H9 (cell line): ENCODE data around the gene NPAS3. TPM values are rescaled to one million over a fixed set of nuclear protein-coding genes. Genes with fewer than 3 reads are reported as not detected.
A peak's percentile ranks its signal among the peaks of the same experiment; 100 is the strongest.

ENCODE experiments used
- DNase-seq: peaks from one replicate; pipeline ENCODE4 v3.0.0-alpha.2; 2017
- H2AFZ ChIP-seq: one replicate; pipeline ENCODE4 v1.6.1; 2013; ENCODE audit warnings: mild to moderate bottlenecking, low read length, control low read depth, moderate library complexity
- H2AK5ac ChIP-seq: 2 replicates; pipeline ENCODE4 v1.6.1; 2013; ENCODE audit warnings: low read length, control low read depth, mixed read lengths; ENCODE audit not compliant: insufficient read length
- H2BK120ac ChIP-seq: one replicate; pipeline ENCODE4 v1.6.1; 2013; ENCODE audit warnings: low read depth, mild to moderate bottlenecking, low read length, control low read depth, inconsistent platforms; ENCODE audit not compliant: poor library complexity, severe bottlenecking
- H2BK12ac ChIP-seq: 2 replicates; pipeline ENCODE4 v1.6.1; 2013; ENCODE audit warnings: low read length, control low read depth, mixed read lengths, low read depth; ENCODE audit not compliant: insufficient read length
- H2BK15ac ChIP-seq: 2 replicates; pipeline ENCODE4 v1.6.1; 2013; ENCODE audit warnings: low read depth, low read length, control low read depth
- H2BK20ac ChIP-seq: one replicate; pipeline ENCODE4 v1.6.1; 2013; ENCODE audit warnings: low read depth, mild to moderate bottlenecking, low read length, control low read depth, inconsistent platforms; ENCODE audit not compliant: poor library complexity, severe bottlenecking
- H2BK5ac ChIP-seq: 2 replicates; pipeline ENCODE4 v1.6.1; 2013; ENCODE audit warnings: low read length, control low read depth, mixed read lengths; ENCODE audit not compliant: insufficient read length
- H3K14ac ChIP-seq: 2 replicates; pipeline ENCODE4 v1.6.1; 2013; ENCODE audit warnings: low read length, control low read depth; ENCODE audit not compliant: insufficient read depth
- H3K18ac ChIP-seq: 2 replicates; pipeline ENCODE4 v1.6.1; 2013; ENCODE audit warnings: low read depth, mild to moderate bottlenecking, mixed read lengths, low read length, control low read depth; ENCODE audit not compliant: insufficient read length
- H3K23ac ChIP-seq: 2 replicates; pipeline ENCODE4 v1.6.1; 2013; ENCODE audit warnings: low read length, control low read depth, mixed read lengths, low read depth; ENCODE audit not compliant: insufficient read length
- H3K23me2 ChIP-seq: 2 replicates; pipeline ENCODE4 v1.6.1; 2013; ENCODE audit warnings: low read depth, mild to moderate bottlenecking, mixed read lengths, low read length, control low read depth; ENCODE audit not compliant: insufficient read length, poor library complexity, severe bottlenecking
- H3K27ac ChIP-seq: 2 replicates; pipeline ENCODE4 v1.5.1; 2013; ENCODE audit warnings: low read length, control low read depth, mixed read lengths, low read depth; ENCODE audit not compliant: insufficient read length
- H3K27me3 ChIP-seq: 2 replicates; pipeline ENCODE4 v1.6.1; 2013; ENCODE audit warnings: low read length, control low read depth, inconsistent platforms; ENCODE audit not compliant: insufficient read depth
- H3K4ac ChIP-seq: 2 replicates; pipeline ENCODE4 v1.6.1; 2013; ENCODE audit warnings: low read depth, mild to moderate bottlenecking, control low read depth, inconsistent platforms, low read length, moderate library complexity
- H3K4me1 ChIP-seq: 2 replicates; pipeline ENCODE4 v1.6.1; 2013; ENCODE audit warnings: low read length, control low read depth, inconsistent platforms; ENCODE audit not compliant: insufficient read depth
- H3K4me2 ChIP-seq: 2 replicates; pipeline ENCODE4 v1.6.1; 2013; ENCODE audit warnings: low read length, control low read depth, mixed read lengths; ENCODE audit not compliant: insufficient read length, insufficient read depth
- H3K56ac ChIP-seq: 2 replicates; pipeline ENCODE4 v1.6.1; 2013; ENCODE audit warnings: low read depth, mild to moderate bottlenecking, mixed read lengths, low read length, control low read depth; ENCODE audit not compliant: insufficient read length
- H3K79me1 ChIP-seq: 2 replicates; pipeline ENCODE4 v1.6.1; 2013; ENCODE audit warnings: low read depth, mild to moderate bottlenecking, moderate library complexity, low read length, control low read depth, inconsistent platforms; ENCODE audit not compliant: insufficient read depth, poor library complexity, severe bottlenecking
- H3K79me2 ChIP-seq: 2 replicates; pipeline ENCODE4 v1.6.1; 2013; ENCODE audit warnings: low read length, control low read depth, inconsistent platforms; ENCODE audit not compliant: insufficient read depth
- H3K9ac ChIP-seq: 2 replicates; pipeline ENCODE4 v1.6.1; 2013; ENCODE audit warnings: low read length, control low read depth, mixed read lengths; ENCODE audit not compliant: insufficient read length; ENCODE audit errors: extremely low read depth
- H3K9me3 ChIP-seq: one replicate; pipeline ENCODE4 v1.6.1; 2013; ENCODE audit warnings: low read depth, low read length, inconsistent platforms; ENCODE audit not compliant: control insufficient read depth
- H3T11ph ChIP-seq: one replicate; pipeline ENCODE4 v1.6.1; 2013; ENCODE audit warnings: mild to moderate bottlenecking, low read length, control low read depth, inconsistent platforms
- H4K20me1 ChIP-seq: one replicate; pipeline ENCODE4 v1.6.1; 2013; ENCODE audit not compliant: control insufficient read depth, insufficient read length, insufficient read depth
- H4K5ac ChIP-seq: 2 replicates; pipeline ENCODE4 v1.6.1; 2013; ENCODE audit warnings: low read depth, mild to moderate bottlenecking, mixed read lengths, low read length, control low read depth; ENCODE audit not compliant: insufficient read length
- H4K8ac ChIP-seq: replicated peaks from 2 replicates; pipeline ENCODE4 v1.6.1; 2013; ENCODE audit warnings: low read length, control low read depth, mixed read lengths, low read depth; ENCODE audit not compliant: insufficient read length
- H4K91ac ChIP-seq: 2 replicates; pipeline ENCODE4 v1.6.1; 2013; ENCODE audit warnings: low read depth, mild to moderate bottlenecking, moderate library complexity, mixed read lengths, low read length, control low read depth; ENCODE audit not compliant: insufficient read length
- H3K27ac Mint-ChIP-seq, 3 experiments: 2 replicates in 2 of 3; 3 replicates in 1 of 3; pipeline ENCODE4 v1.8.0; 2020 to 2021; ENCODE audit warnings: mixed read lengths in 3 of 3, mild to moderate bottlenecking in 1 of 3, moderate library complexity in 1 of 3
- H3K27me3 Mint-ChIP-seq: 2 replicates; pipeline ENCODE4 v1.8.0; 2021; ENCODE audit warnings: low read depth, mild to moderate bottlenecking, moderate library complexity, mixed read lengths
- H3K36me3 Mint-ChIP-seq, 3 experiments: 2 replicates in 2 of 3; 3 replicates in 1 of 3; pipeline ENCODE4 v1.8.0; 2020 to 2021; ENCODE audit warnings: low read depth in 3 of 3, mixed read lengths in 3 of 3; ENCODE audit not compliant: insufficient read depth in 1 of 3
- H3K4me1 Mint-ChIP-seq, 2 experiments: 2 replicates each; pipeline ENCODE4 v1.8.0; 2020; ENCODE audit warnings: mixed read lengths in 2 of 2
- H3K4me3 Mint-ChIP-seq, 2 experiments: 2 replicates in 1 of 2; 3 replicates in 1 of 2; pipeline ENCODE4 v1.8.0; 2020 to 2021; ENCODE audit warnings: mild to moderate bottlenecking in 2 of 2, mixed read lengths in 2 of 2, moderate library complexity in 1 of 2
- H3K9me3 Mint-ChIP-seq, 2 experiments: 2 replicates in 1 of 2; 3 replicates in 1 of 2; pipeline ENCODE4 v1.8.0; 2020; ENCODE audit warnings: mild to moderate bottlenecking in 2 of 2, mixed read lengths in 2 of 2, moderate library complexity in 1 of 2
- WGBS: extraction: QIAGEN DNeasy Blood & Tissue Kit; methylation state at CpG from one replicate; pipeline ENCODE4 v1.1.7; 2013; ENCODE audit warnings: missing lambda C conversion rate, low lambda C conversion rate, mixed read lengths; ENCODE audit not compliant: insufficient read length; ENCODE audit errors: extremely low coverage; 5-methylcytosine and 5-hydroxymethylcytosine counted together
- total RNA-seq: library from RNA; stranded (reverse); gene quantifications from 2 replicates; pipeline ENCODE4 v1.2.1, GENCODE V29; 2021
- TF ChIP-seq, protein P1 (sequence below): fragments of 200-600 bp; sonication (generic); conservative IDR thresholded peaks from 3 replicates; pipeline ENCODE4 v1.8.0; 2021; ENCODE audit warnings: antibody characterized with exemption, mild to moderate bottlenecking

Gene NPAS3
- total RNA-seq, 1 experiment from 2014 or later: 0.17 TPM

DNA sequence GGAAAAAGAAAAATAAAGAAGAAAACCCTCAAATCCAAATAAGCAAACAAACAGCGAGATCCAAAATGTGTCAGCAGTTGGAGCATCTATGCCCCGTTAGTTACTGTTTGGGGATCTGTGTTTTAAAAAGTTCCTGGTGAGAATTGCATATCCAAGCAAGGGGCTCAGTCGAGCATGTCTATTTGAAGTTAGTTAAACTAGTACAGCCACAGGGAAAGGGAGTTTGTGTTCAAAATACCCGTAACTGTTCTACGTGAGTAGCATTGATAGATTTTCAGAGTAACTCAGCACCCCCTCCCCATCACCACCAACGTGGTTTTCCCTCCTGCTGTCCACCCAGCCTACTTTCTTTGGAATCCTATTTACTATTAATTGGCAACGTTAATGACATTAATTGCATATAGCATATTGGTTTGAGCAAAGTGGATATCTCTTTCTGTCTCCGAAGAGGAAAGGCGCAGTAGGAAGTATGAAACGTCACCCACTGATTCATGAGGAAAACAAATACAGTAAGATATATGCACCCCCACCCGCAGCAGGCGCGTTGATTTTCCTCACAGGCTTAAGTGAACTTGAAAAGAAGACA is 1.5 kb downstream of the NPAS3 start:
- Histone ChIP-seq H3K14ac (no peak overlapping the region), H3K4me2 (peak overlapping the region; percentile 90), H3K79me1 (no peaks in the 10 kb centered on the region), H4K91ac (no peak overlapping the region), H3K27me3 (peaks cover 18% of the 10 kb centered on the region), H2BK120ac (no peak overlapping the region), H3K23ac (no peak overlapping the region), H4K8ac (no peak overlapping the region), H2BK20ac (no peak overlapping the region), H3K4me1 (no peaks in the 10 kb centered on the region; the same call in 1 of the 2 replicates), H2BK15ac (no peak overlapping the region), H3K9me3 (no peaks in the 10 kb centered on the region), H3K23me2 (peaks cover 16% of the 10 kb centered on the region), H2AFZ (no peak overlapping the region), H3K56ac (no peak overlapping the region), H3T11ph (no peak overlapping the region), H2AK5ac (no peak overlapping the region), H3K9ac (no peak overlapping the region), H3K27ac (no peak overlapping the region), H3K4ac (no peak overlapping the region), H2BK12ac (no peak overlapping the region), H4K5ac (no peak overlapping the region), H2BK5ac (no peak overlapping the region), H4K20me1 (no peaks in the 10 kb centered on the region), H3K18ac (no peak overlapping the region), H3K79me2 (no peaks in the 10 kb centered on the region)
- H3K4me3 Mint-ChIP-seq: peak overlapping the region; percentile 83 to 92
- H3K27me3 Mint-ChIP-seq: peaks cover 56% of the 10 kb centered on the region
- peaks cover 29 to 31% of the 10 kb centered on the region in 2 experiments for H3K4me1 Mint-ChIP-seq
- H3K9me3 Mint-ChIP-seq: no peaks in the 10 kb centered on the region; a peak in 1 of 5 replicates
- TF ChIP-seq, protein P1, sequence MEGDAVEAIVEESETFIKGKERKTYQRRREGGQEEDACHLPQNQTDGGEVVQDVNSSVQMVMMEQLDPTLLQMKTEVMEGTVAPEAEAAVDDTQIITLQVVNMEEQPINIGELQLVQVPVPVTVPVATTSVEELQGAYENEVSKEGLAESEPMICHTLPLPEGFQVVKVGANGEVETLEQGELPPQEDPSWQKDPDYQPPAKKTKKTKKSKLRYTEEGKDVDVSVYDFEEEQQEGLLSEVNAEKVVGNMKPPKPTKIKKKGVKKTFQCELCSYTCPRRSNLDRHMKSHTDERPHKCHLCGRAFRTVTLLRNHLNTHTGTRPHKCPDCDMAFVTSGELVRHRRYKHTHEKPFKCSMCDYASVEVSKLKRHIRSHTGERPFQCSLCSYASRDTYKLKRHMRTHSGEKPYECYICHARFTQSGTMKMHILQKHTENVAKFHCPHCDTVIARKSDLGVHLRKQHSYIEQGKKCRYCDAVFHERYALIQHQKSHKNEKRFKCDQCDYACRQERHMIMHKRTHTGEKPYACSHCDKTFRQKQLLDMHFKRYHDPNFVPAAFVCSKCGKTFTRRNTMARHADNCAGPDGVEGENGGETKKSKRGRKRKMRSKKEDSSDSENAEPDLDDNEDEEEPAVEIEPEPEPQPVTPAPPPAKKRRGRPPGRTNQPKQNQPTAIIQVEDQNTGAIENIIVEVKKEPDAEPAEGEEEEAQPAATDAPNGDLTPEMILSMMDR: no peak
- DNase-seq: no peak
- H3K36me3 Mint-ChIP-seq: no peaks in the 10 kb centered on the region; a peak in 1 of 7 replicates
- H3K27ac Mint-ChIP-seq: peak overlapping the region in 2 of 3 experiments; percentile 5 to 63; a peak in 2 of 7 replicates
- no CpG with 5 or more reads among the region's 13 CpGs for WGBS
